GM18951 (cell line): Measurements from ENCODE around the gene AFAP1L2.

Experiments used
- POLR2A ChIP-seq: IDR thresholded peaks from 4 replicates; pipeline ENCODE4 v1.6.1; 2011; ENCODE audit warnings: mild to moderate bottlenecking; ENCODE audit not compliant: insufficient read length, insufficient read depth; ENCODE audit errors: extremely low read depth
- in situ Hi-C: fragments of 300-500 bp; cut with MboI; formaldehyde crosslinking; loops from one replicate; pipeline ENCODE4 v1.12.0; 2022; ENCODE audit warnings: low sequenced_read_pairs, mixed read lengths, inconsistent platforms; ENCODE audit not compliant: unreplicated experiment

AFAP1L2 gene

DNA sequence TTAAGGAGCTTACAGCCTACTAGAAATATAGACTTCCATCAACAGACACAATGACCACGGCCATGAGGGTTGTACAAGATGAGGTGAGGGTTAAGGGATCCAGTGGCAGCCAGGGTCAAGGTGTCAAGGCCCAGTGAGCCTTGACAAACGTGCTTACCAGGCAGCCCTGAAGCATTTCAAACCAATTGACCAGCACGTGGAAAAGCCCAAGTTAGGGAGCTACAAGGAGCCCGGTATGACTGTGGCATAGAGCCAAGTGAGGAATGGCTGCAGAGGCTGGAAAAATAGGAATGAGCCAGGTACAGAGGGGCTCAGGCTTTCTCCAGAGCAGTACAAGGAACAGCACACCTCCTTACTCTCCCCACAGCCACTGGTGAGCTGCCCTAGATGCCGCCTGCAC is 12.7 kb downstream of the AFAP1L2 start:
- in situ Hi-C loops: no loop called here
- TF ChIP-seq POLR2A: no peak

DNA sequence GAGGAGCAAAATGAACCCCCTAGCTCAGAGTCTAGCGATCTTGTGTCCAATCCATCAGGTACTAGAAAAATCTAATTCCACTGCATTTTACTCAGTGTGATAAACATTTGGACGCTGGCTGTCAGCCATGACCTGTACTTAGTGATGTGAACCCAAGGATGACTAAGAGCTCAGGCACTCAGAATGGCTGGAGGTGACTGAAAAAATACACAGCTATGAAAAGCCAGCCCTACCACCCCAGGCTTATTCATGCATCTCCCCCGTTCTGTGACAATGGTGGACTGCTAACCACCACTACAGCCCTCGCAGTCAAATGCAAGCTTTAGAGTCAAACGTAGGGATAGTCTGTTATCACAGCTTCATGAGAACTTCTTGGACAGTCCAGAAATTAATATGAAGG is 14.9 kb downstream of the AFAP1L2 start:
- in situ Hi-C loops: no loop called here
- no peak for TF ChIP-seq POLR2A

DNA sequence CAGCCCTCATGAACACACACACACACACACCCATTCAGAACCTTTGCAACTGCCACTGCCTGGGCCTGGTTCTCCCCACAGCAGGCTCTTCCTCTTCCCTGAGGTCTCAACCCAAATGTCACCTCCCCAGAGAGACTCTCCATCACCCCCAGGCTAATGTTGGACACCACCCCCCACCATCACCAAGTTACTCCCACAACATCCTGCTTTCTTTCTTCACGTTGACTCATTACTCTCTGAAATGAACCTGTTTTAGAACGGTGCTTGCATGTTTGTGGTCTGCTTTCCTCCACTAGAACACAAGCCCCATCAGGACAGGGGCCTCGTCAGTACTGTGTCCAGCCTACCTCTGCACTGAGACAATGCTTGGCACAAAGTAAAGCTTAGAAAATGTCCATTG is 16.0 kb downstream of the AFAP1L2 start:
- in situ Hi-C loops: no loop called here
- TF ChIP-seq POLR2A: no peak

DNA sequence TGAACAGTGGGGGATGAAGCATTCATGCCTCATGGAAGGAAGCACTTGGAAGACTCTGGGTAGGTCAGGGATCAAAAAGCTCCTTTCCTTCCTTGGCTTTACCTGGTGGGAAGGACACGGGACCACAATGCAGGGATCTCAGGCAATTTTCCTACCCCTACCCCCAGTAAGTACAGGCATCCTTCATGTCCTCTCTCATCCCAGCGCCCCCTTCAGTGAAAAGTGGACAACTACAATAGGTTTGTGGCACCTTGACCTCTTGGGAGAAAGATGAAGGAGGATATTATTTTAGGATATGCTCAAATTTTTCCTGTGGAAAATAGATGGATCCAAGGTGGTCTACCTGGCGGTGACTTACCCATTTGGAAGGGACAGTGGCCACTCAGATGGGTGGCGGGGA is 16.5 kb downstream of the AFAP1L2 start:
- no peak for TF ChIP-seq POLR2A
- in situ Hi-C loops: no loop called here

DNA sequence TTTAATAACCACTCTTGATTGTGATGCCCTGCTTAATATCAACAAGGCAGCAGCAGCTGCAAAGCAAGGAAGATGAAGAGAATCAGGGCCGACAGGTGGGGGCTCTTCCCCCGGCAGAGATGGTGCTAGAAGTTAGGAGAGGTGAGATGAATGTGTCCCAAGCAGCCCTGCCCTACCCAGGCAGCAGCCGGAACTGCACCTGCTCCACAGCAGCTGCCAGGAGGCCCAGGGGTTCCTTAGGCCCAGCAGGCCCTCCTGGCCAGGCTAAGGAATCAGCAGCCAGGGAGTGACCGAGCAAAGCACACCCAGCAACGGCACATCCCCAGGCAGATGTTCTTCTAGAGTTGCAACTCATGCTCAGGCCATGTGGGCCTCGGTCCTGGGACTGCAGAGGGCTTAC is 17.9 kb downstream of the AFAP1L2 start:
- in situ Hi-C loops: no loop called here
- TF ChIP-seq POLR2A: no peak

DNA sequence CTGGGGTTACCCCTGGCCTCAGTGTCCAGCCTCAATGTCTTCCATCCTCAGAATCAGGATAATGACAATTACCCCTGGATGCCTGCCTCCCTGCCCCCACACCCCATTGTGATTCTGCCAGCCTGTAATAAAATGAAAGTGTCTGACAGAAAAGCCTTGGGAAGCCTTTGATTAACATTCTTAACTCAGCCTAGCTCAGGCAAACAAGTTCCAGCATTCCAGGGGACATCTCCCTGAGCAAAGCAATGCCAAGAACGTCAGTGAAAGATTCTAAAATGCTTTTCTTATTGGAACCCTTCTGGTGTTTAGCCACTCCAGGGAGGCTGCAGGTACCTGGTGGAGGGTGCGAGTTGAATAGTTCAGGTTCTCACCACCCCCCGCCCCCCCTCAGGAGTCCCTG is 18.7 kb downstream of the AFAP1L2 start:
- TF ChIP-seq POLR2A: no peak
- in situ Hi-C loops: no loop called here

DNA sequence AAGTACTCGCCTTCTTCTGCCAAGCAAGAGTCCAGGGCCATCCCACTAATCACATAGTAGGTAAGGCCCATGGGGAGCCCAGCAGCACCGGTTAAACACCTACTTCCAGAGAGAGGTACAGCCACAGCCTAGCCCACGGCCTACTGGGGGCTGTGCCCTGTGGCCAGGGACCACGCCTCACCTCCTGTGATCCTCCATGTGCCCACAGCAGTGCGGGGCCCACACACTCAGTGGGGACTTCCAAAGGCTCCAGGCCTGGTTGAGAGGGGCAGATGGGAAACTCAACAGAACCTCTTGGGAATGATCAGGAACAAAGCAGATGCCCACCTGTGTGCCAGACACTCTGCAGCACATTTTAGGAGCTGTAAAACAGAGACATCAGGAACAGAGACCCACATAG is 19.7 kb downstream of the AFAP1L2 start:
- in situ Hi-C loops: no loop called here
- no peak for TF ChIP-seq POLR2A

DNA sequence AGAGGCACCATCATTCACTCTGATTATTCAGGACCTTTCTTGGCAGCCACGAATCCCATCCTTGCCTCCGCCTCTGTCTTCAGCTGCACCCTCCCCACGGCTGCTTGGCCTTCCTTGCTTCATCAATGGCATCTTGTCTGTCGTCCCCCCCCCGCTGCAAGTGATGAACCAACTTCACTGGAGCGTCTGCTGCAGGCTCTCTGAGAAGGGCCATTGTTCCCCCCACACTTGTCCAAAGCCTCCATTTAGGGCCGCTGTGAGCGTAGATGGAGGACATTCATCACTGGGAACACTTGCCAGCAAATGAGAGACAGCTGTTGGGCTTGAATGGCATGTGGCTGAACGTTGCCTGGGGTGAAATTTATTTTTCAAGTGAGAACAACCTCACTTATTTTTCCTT is 20.1 kb downstream of the AFAP1L2 start:
- TF ChIP-seq POLR2A: no peak
- in situ Hi-C loops: no loop called here

DNA sequence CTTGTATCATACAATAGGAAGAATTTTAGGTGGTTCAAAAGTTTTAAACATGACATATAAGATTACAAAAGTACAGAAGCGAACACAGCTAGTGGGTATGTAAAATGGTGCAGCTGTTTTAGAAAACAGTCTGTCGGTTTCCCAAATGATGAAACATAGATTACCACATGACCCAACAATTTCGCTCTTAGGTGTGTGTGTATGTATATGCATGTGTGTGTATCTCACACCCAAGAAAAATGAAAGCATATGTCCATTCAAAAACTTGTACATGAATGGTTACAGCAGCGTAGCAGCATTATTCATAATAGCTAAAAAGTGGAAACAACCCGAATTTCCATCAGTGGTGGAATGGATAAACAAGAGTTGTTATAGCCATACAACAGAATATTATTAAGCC is 23.5 kb downstream of the AFAP1L2 start:
- in situ Hi-C loops: no loop called here
- TF ChIP-seq POLR2A: no peak

DNA sequence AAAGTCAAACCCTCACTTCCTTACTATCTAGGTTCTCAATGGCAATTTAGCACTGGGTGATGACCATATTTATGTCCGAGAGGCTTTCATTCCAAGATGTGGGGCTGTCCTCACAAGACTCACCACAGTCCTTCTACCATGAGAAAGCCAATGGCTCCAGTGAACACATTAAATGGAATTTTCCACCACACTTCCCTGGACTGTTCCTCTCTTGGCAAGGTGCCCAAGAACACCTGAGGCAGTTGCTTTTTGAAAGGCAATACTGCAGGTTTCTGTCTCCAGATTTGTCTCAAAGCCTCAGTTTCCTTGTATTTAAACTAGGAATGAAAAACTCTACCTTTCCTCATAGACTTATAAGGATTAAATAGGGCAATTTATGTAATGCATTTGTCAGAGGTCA is 24.2 kb downstream of the AFAP1L2 start:
- TF ChIP-seq POLR2A: no peak
- in situ Hi-C loops: no loop called here

DNA sequence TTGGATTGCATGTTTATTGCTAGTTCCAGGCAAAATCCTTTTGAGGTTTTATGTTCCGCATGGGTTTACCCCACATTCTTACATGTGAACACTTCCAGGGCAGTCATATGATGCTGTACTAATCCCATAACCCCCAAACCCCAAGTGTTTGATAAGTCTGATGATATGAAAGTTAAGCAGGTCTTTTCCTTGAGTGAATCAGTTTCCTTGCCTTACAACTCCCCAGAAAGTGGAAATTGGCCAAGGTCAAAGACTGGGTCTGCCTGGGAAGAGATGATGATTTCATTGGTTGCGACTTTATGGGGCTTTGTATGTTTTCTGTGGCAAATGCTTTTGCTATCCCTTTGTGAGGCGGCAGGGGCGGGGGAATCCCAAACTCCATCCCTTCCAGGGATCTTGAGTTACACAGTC is 24.7 kb downstream of the AFAP1L2 start:
- TF ChIP-seq POLR2A: no peak
- in situ Hi-C loops: no loop called here

DNA sequence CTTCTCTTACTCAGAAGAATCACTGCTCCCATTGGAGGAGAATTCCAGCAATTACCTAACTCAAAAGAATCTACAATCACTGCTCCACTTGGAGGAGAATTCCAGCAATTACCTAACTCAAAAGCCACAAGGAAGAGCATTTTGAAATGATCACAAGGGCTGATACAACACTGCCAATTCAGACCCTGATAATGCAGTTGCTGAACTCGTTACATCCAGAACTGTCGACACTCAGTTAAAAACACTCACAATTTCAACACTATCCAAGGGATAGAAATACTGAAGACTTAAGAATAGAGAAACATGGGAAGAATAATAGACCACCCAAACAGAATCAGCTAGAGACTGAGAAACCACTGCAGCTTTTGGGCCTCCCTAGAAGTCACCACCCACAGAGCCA is 27.8 kb downstream of the AFAP1L2 start:
- in situ Hi-C loops: no loop called here
- TF ChIP-seq POLR2A: no peak

DNA sequence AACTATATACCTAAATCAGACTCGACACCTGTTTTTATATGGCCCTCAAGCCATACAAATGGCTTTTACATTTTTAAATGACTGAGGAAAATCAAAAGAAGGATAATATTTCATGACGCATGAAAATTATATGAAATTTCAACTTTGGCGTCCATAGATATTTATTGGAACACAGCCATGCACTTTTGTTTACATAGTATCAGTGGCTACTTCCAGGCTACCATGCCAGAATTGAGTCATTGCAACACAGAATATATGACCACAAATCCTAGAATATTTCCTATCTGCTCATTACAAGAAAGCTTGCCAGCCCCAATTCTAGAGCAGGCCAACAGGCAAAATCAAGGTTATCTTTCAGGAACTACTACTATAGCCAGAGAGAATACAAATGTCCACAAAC is 29.3 kb downstream of the AFAP1L2 start:
- no peak for TF ChIP-seq POLR2A
- in situ Hi-C loops: no loop called here

DNA sequence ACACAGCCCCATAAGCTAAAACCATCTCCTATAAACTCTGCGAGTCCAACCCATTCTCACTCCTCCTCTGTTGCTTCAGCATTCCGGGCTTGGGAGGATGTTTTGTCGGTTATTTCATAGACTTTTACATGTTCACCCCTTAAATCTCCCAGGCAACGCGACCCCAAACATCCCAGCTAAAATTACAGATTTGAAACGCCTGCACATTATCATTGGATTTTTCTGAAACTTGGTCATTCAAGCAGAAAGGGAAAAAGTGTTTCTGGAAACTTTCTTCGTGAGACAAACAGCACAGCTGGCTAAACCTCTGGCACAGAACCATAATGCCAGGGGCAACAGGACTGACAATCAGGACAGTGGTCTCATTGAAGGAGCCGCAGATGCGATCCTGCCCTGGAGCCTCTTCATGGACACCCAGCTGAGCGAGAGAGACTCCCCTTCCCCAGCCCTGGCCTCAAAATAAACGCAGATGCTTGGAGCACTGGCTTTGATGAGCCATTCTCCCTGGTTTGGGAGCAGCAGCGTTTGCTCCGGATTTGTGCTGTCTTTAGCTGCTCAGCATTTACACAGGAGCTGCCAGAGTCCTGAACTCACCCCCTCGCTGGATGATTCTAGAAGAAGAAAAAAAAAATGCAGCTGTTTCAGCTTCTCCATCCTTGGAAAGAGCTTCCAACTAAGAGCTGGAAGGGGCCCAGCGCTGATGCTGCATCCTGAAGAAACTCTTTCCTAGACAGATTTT is 30.1 kb downstream of the AFAP1L2 start:
- no peak for TF ChIP-seq POLR2A
- in situ Hi-C loops: no loop called here

DNA sequence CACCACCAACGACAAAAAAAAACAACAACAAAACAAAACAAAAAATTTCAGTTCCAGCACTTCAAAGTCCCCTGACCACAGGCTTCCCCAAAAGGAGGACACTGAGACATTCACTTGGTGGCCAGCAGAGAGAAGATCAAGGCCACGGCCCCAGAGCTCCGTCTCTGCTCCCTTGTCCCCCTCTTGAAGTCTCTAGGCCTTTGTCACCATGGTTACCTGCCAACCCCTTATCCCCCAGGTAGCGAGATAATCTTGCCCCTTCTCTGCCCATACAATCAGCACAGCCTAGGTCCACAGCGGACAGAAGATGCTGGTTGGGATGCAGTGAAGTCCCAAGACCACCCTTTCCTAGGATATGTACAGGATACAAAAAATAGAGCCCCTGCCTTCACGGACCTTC is 30.7 kb downstream of the AFAP1L2 start:
- TF ChIP-seq POLR2A: no peak
- in situ Hi-C loops: no loop called here
